Measurements from ENCODE around the gene NAGPA.

The NAGPA gene

DNA sequence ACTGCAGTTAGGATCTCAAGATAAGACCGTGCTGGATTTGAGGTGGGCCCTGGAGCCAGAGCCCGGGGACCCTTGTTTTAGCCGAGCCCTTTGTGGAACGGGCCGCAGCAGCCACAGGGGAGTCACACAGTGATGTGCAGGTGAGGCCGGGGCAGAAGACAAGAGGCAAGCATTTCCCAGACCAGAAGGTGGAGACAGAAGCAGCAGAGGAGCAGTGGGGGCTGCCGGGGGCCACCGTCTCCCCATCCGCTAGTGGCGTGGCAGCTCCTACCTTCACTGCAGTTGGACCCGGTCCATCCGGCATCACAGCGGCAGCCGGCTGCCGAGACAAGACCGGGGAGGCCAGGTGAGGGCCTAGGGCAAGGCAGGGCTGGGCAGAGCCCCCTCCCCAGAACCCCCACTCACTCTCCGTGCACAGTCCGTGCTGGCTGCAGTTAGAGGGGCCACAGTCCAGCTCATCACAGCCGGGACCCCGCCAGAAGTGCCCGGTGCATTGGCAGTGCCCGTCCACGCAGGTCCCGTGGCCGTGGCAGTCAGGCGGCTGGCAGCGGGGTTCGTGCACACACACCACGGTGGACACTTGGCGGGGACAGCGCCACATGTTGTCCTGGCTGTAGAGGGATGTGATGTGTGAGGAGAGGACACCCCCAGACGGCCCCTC, 6.0 kb downstream of the NAGPA start:
- no peak for DNase-seq

DNA sequence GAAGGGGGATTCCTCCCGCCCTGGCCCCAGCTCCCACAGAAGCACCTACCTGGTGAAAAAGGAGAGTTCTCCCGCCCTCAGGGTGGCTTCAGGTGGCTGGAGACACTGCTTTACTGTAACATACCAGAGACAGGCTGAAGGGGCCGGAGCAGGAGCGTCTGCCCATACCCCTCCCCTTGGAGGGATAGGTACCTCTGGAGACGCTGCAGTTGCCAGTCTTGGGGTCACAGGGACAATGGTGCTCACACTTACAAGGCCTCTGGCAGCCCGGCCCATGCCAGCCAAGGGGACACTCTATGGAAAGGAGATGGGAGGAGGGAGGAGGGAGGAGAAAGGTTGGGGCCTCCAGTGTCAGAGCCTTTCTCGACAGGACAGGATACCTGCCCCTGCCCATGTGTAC, 6.6 kb downstream of the NAGPA start:
- no peak for DNase-seq

DNA sequence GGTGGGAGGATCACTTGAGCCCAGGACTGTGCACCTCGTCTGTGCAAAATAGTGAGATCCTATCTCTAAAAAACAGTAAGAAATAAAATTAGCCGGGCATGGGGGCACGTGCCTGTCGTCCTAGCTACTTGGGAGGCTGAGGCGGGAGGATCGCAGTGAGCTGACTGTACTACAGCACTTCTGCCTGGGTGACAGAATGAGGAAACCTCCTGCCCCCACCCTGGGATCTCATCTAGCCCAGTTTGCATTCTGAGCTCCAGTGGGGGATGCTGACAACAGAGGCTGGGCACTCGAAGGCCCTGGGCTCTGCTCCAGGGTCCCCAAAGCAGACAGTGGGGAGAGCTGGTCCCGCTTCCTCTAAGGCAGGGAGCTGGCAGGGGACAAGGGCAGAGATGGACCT, 7.1 kb downstream of the NAGPA start:
- no peak for DNase-seq

DNA sequence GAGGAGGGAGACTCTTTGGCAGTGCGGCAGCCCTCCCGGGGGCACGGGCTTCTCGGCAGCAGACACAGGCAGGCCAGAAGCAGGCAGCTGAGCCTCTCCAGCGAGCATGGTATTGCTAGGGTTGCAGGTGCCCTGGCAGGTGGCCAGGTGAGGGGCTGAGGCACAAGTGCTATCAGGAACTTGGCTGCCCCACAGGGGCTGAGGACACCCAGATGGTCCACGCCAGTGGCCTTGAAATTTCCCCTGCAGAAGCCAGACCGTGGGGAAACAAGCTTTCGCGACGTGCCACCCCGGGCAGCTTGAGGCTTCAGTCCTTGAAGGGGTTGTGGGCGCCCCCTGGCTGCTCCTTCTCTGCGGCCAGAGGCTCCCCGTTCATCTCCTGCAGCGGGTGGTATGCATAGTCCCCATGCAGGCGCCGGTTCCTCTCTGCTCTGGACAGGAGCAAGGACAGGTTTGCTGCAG, 8.5 kb downstream of the NAGPA start:
- DNase-seq: no peak

DNA sequence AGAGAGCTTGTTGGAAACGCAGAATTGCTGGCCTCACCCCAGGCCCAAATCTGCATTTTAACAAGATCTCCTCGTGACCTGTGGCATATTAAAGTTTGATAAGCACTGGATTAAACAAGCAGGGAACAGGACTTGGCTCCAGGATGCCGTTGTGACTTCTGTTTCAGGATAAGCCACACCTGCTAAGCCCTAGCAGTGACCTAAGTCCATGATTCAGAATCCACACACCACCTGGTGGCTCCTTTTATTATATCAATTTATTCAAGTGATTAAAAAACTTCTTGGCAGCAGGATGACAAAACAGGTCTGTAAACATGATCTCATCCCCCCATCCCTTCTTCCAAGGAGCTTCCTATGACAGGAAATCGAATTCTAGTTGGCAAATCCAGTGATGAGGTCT, 9.1 kb downstream of the NAGPA start:
- no peak for DNase-seq

DNA sequence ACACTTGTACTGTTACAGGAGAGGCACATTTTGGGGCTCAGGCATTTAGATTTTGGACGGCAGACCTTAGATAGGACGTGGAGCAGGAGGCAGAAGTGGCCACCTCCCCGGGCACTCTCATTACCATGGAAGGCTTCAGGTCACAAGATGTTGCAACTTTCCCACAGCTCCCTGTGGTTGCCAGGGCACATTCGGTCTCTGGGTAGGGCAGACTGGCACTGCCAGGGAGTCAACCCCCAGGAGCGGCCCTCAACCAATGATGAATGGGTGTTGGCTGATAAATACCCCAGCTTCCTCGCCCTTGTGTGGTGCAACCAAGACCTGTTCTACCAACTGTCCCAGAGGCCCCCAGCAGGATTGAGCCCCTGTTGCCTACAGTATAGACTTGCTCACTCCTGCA, 11.2 kb downstream of the NAGPA start:
- no peak for DNase-seq

DNA sequence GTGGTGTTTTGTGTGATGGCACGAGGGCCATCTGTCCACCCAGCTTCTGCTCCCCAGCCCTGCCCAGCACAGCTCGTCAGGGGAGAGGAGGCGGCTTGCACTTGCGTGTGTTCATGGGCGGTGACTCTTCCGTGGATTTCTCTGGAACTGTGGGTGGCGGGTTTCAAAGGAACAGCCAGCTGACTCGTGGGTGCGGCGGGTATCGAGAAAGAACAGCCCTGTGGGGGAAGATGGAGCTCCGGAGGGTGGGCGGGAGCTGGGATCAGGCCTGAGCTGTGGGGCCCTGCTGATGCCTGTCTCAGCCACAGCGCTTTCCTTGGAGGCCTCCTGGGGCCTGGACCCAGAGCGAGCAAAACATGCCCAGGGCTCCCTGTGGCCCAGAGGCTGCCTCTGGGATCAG, 13.2 kb downstream of the NAGPA start:
- no peak for DNase-seq

DNA sequence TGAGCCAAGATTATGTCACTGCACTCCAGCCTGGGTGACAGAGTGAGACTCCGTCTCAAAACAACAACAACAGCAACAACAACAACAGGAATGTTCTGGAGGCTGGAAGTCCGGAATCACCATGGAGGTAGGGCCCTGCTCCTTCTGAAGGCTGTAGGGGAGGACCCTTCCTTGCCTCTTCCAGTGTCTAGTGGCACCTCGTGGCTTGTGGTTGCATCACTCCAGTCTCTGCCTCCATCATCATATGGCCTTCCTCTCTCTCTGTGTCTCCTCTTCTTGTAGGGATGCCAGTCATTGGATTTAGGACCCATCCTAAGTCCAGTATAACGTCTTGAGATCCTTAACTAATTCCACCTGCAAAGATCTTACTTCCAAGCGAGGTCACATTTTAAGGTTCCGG, 14.0 kb downstream of the NAGPA start:
- no peak for DNase-seq

DNA sequence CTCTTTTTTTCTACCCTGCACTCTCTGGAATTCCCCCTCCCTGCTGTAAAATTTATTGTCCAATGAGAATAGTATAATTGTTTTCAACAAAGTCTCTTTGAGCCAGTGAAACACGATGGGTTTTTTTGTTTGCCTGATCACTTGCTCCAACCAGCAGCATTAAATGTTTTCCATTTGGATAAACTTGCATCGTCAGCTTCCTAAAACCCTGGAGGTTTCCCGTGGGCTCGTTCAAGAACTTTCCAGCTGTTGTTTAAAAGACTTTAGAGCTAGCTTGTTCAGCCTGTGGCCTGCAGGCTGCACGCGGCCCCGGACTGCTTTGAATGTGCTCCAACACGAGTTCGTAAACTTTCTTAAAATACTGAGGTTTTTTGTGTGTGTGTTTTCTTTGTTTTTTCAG, 14.9 kb downstream of the NAGPA start:
- no peak for DNase-seq

DNA sequence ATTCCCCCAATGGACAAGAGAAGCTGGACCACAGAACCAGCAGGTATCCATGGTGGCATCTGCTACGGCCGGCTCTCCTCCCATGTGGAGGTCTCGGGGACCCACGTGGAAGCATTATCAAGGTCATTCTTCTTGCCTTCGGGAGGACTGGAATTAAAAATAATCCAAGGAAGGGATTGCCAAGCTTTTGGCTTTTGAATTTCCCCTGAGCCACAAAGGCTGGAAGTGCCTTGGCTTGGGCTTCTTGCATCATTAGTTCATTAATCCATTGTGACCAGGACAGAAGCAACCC, 16.1 kb downstream of the NAGPA start:
- DNase-seq: no peak

DNA sequence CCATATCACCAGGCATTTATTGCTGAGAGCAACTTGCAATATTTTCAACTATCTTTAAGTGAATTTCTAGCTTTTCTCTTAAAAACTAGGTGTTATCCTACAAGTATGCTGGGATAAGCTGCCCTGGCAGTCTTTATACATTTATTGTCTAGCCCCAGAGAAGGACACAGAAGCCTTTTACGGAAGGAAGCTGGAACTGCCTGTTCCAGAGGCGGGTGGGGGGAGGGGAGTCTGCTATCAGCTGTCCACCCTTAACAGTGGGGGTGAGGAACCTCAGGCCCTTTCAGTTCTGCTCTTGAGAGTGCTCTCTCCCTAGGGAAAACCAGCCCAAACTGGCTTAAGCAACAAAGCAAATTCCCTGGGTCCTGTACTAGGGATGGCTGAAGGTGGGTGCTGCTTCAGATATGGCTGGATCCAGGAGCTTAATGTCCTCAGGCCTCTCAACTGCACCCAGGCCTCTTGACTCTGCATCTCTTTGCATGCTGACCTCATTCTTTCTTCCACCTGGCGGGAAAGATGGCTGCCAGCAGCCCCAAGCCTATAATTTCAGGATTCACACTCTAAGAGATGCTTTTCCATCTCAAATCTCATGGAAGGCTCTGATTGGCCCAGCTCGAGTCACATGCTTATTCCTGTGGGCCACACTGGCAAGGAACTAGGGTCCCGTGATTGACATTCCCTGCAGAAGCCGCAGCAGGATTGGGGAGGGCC, 16.6 kb downstream of the NAGPA start:
- no peak for DNase-seq

DNA sequence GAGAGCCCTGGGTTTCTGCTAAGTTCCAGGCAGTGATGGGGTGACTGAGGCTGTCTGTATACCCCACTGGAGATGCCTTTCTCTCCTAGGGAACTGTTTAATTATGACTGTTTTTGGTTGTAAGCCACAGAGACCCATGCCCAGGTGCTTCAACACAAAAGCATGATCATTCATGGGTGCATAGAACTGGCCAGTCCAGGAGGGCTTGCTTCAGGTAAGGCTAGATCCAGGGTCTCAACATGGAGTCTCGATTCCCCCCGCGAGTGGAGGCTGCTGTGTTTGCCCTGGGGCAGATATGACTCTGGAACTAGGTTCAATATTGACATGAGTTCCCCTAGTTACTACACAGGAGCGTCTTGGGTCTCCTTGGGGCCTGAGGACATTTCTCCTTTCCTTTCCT, 17.8 kb downstream of the NAGPA start:
- DNase-seq: no peak

DNA sequence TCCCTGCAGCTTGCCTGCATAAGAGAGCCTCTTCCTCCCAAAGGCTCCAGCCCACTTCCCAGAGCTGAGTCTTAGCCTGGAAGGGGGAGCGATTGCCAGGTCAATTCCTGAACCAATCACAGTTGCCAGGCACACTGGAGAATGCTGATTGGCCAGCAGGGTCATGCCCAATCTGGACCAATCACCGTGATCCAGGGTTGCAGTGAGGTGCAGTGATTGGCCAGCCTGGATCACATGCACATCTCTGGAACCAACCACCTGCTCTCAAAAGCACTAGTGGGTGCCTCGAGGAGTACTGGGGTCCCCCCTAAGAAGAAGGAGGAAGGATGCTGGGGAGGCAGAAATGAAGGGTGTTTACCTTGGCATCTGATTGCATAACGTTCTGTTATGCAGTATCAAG, 18.4 kb downstream of the NAGPA start:
- DNase-seq: no peak

DNA sequence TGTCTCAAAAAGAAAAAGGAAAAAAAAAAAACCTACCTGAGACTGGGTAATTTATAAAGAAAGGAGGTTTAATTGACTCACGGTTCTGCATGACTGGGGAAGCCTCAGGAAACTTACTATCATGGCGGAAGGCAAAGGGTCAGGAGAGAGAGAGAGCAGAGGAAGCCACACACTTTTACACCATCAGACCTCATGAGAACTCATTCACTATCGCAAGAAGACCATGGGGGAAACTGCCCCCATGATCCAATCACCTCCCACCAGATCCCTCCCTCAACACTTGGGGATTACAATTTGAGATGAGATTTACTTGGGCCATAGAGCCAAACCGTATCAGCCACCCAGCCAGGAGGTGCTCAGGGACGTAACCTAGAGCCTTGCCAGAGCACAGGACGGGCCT, 20.8 kb downstream of the NAGPA start:
- DNase-seq: no peak

DNA sequence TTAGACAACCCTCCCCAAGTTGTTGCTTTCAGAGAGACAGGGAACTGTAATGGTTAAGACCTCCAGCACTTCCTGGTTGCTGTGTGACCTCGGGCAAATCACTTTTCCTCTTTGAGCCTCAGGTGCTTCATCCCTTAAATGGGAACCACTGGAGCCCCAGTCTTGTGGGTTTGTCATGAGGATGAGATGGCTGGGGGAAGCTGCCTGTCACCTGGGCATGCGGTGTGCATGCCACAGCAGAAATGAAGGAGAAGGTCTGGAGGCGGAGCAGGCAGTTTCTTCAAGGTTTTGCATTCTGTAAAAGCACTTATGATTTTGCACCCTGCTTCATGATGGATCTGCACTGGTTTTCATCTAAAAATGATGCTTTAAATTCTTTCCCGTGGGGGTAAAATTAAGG, 22.1 kb downstream of the NAGPA start:
- no peak for DNase-seq

DNA sequence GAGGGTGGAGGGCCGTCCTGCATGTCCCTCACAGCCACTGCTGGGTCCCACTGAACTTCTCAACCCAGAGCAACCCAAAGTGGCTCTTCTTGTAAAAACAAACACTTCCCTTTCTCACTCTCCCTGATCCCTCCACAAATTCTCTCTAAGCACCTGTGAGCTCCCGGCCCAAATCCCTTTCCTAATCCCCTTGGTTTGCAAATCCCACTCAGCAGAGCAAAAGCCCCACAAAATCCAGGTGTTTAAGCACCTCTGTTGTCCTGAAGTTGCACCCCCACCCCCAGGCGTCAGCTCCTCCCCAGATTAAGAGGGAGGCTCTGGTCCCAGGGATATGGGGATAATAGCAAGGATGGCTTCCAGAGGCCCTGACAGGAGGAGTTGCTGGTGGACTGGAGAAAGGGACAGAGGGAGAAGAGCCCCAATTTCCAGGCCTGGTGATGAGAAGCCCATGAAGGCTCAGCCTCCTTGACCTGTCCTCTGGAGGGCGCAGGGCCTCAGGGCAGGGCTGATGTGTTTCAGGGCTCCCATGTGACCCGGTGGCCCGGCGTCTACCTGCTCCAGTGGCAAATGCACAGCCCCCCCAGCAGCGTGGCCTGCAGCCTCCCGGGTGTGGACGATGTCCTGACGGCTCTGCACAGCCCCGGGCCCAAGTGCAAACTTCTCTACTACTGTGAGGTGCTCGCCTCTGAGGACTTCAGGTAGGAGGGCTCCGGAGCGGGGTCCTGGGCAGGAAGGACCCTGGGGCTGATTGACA, 23.0 kb downstream of the NAGPA start:
- no peak for DNase-seq

DNA sequence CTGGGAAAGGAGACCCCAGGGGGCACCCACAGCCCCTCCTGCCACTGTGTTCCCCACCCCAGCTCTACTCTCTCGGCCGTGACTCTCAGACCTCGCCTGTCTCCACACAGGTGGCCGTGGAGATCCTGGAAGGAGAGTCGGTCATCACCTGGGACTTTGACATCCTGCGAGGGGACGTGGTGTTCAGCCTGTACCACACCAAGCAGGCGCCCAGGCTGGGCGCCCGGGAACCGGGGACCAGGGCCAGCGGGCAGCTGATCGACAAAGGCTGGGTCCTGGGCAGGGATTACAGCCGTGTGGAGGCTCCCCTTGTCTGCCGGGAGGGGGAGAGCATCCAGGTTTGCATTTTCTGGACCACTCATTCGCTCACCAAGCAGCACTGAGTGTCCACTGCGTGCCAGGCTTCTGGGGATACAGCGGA, 25.4 kb downstream of the NAGPA start:
- DNase-seq: no peak

DNA sequence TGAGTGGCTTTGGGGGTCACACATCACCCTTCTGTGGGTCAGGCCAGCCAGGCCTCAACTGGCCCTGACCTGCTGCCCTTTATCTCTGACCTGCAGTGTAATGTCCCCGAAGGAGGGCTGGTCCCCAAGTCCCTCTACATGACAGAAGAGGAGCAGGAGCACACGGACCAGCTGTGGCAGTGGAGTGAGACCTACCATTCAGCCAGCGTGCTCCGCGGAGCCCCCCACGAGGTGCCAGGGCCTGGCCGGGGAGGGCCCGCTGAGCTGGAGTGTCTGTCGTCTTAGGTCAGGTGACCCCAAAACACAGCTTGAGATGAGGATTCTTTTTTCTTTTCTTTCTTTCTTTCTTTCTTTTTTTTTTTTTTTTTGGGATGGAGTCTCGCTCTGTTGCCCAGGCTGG, 26.5 kb downstream of the NAGPA start:
- DNase-seq: no peak

DNA sequence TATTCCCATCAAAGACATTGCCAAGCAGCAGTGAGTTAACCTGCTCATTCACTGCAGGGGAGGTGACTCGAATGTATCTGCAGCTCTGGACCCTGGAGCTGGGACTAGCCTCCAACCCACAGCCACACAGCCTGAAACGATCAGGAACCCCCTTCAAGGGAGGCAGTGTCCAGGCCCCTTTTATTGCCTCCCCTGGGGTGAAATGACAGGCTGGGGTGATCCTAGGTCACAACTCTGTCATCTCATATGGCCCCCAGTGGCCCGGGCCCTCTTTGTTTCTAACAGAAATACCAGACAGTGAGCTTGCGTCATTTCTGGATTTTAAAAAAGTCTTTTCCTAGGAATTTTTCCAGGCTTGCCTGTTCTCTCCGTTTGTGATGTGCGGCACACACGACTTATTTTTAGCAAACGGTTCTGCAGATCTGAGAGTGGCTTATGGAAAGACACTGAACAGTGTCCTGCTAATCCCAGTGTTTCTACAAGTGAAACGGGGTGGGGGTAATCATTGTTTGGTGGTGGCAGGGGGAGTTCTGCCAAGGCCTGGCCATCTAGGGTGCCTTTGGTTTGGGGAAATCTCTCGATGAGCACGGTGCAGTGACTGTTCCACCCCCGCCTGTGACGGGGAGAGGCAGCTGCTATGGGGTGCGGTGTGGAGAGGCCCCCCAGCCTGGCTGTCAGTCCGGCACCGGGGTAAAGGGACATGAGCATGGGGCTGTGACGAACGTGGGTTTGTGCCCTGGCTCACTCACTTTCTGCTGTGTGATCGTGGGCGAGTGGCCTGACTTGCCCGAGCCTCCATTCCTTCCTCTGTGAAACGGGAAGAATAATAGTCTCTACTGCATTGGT, 27.2 kb downstream of the NAGPA start:
- no peak for DNase-seq

DNA sequence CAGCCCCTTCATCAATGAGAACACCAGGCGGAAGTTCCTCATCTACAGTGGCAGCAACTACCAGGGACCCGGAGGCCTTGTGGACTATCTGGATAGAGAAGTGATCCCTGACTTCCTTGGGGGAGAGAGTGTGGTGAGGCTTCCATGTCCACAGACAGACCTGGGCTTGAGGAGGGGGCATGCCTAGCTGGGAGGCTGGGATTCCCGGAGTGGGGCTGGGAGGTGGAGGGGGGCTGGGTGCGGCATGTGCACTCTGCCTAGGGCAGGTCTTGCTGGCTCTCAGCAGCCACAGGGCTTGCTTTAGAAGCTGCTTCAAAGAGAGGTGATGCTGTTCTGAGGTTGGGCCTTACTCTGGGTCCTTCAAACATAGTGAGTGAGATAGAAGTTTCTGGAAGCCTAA, 27.8 kb downstream of the NAGPA start:
- no peak for DNase-seq

DNA sequence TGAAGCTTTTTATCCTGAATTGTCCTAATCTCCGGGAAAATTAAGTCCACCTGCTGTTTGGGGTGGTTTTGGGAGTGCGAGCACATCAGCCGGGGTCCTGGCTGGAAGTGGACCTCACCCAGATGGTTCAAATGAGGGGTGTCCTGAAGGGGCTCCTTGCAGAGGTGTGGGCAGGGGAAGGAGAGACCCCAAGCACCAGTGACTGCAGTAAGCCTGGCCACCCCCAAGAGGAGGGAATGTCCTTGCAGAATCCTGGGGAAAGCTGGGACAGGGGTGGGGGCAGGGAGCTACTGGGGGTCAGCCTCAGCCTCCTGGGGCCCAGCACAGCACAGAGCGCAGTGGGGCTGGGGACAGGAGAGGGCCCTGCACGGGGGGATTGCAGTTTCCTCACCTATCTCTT, 29.4 kb downstream of the NAGPA start:
- no peak for DNase-seq

DNA sequence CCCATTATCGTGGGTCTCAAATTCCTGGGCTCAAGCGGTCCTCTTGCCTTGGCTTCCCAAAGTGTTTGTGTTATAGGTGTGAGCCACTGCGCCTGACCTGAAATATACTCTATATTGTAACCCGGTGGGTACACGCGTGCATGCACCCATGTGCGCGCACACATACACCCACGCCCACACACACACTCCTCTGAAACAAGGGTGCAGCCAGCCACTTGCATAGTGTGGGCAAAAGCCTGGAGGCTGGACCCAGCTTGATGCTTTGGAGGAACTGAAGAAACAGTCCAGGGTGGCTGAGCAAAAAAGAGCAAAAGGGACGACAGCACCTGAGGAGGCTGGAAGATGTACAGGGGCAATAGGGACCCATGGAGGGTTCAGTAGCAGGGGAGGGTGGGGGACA, 29.9 kb downstream of the NAGPA start:
- no peak for DNase-seq

DNA sequence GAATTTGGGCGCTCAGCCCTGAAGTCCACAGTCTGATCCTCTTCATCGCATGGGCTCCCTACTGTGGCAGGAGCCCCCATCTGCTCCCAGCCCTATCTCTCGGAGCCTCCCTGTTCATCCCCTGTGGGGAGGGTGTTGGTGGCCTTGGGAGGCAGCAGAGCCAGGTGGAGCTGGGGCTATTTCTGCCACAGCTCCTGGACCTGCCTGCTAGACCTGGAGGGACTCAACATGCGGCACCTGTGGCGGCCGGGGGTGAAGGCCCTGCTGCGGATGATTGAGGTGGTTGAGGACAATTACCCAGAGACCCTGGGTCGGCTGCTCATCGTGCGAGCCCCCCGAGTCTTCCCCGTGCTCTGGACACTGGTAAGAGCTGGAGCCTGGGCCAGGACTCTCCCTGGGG, 30.5 kb downstream of the NAGPA start:
- DNase-seq: no peak

Measured in fibroblast of skin of abdomen (primary cell).